Stimulated activated CD8-positive, alpha-beta memory T cell treated with anti-CD3 and anti-CD28 coated beads, Interleukin-4, amount 100 ng/mL, for 48 hours (primary cell): ENCODE data around the gene PDK1.
"Not testable (repeated sequence)": the region's sequence is repeated elsewhere in the genome, so short reads cannot be mapped to it uniquely, and the experiment has no call there.

ENCODE experiments used
- DNase-seq: peaks from one replicate; pipeline ENCODE4 v3.0.0-alpha.2; 2020

PDK1 gene

GRCh38 chr2:172555522-172556283 is at the start of gene PDK1:
TSS of gene PDK1 (plus strand) at chr2:172556090. CDS start at chr2:172556151, 61 bp downstream.
- DNase-seq, result peak; percentile 91

GRCh38 chr2:172507199-172507598 is 48.7 kb upstream of the PDK1 start:
- no peak for DNase-seq

GRCh38 chr2:172510088-172510487 is 45.8 kb upstream of the PDK1 start:
- no peak for DNase-seq

- DNase-seq, result no peak
Observed at GRCh38 chr2:172510548-172510947, 45.3 kb upstream of the PDK1 start.

- no peak for DNase-seq
Observed at GRCh38 chr2:172512810-172513523, 42.9 kb upstream of the PDK1 start.

GRCh38 chr2:172513524-172513900 is 42.4 kb upstream of the PDK1 start:
- no peak for DNase-seq

- DNase-seq, result no peak
Observed at GRCh38 chr2:172513935-172514586, 41.8 kb upstream of the PDK1 start.

- DNase-seq, result no peak
Observed at GRCh38 chr2:172516299-172516698, 39.6 kb upstream of the PDK1 start.

- no peak for DNase-seq
Observed at GRCh38 chr2:172518995-172519394, 36.9 kb upstream of the PDK1 start.

GRCh38 chr2:172525601-172526000 is 30.3 kb upstream of the PDK1 start:
- DNase-seq, result no peak

GRCh38 chr2:172531309-172531708 is 24.6 kb upstream of the PDK1 start:
- DNase-seq, result no peak

GRCh38 chr2:172532461-172532860 is 23.4 kb upstream of the PDK1 start:
- not testable (repeated sequence) for DNase-seq

- DNase-seq, result no peak
Observed at GRCh38 chr2:172533687-172534086, 22.2 kb upstream of the PDK1 start.

GRCh38 chr2:172535119-172535518 is 20.8 kb upstream of the PDK1 start:
- no peak for DNase-seq

- not testable (repeated sequence) for DNase-seq
Observed at GRCh38 chr2:172537851-172538250, 18.0 kb upstream of the PDK1 start.

- no peak for DNase-seq
Observed at GRCh38 chr2:172539767-172540166, 16.1 kb upstream of the PDK1 start.

- DNase-seq, result no peak
Observed at GRCh38 chr2:172540421-172540820, 15.5 kb upstream of the PDK1 start.

- no peak for DNase-seq
Observed at GRCh38 chr2:172545408-172546075, 10.3 kb upstream of the PDK1 start.

GRCh38 chr2:172549131-172549530 is 6.8 kb upstream of the PDK1 start:
- no peak for DNase-seq

- not testable (repeated sequence) for DNase-seq
Observed at GRCh38 chr2:172549802-172550201, 6.1 kb upstream of the PDK1 start.

- no peak for DNase-seq
Observed at GRCh38 chr2:172550419-172550818, 5.5 kb upstream of the PDK1 start.

GRCh38 chr2:172551271-172551670 is 4.6 kb upstream of the PDK1 start:
- no peak for DNase-seq

GRCh38 chr2:172552547-172553291 is 3.2 kb upstream of the PDK1 start:
- DNase-seq, result no peak
